Stomach (tissue), 4 donors: Measurements from ENCODE around the gene PHLDB1.

Experiments used
- CTCF ChIP-seq, 7 experiments: fragments of 450-650 bp in 4 of 7; fragments of 200-600 bp in 3 of 7; sonication (generic) in 3 of 7; IDR thresholded peaks; one replicate each; pipeline ENCODE4 v1.5.1; 2016 to 2019; ENCODE audit warnings: antibody characterized with exemption in 7 of 7, control low read depth in 2 of 7, mild to moderate bottlenecking in 1 of 7
- POLR2AphosphoS5 ChIP-seq, 3 donors: sonication (generic); formaldehyde crosslinking; IDR thresholded peaks; one replicate each; pipeline ENCODE4 v1.6.1; 2016; ENCODE audit warnings: antibody characterized with exemption in 3 of 3

- no peak for TF ChIP-seq CTCF (IDR thresholded peaks at IDR 0.05)
- TF ChIP-seq POLR2AphosphoS5 (IDR thresholded peaks at IDR 0.05): no peak
Measured at GRCh38 chr11:118690553-118691304, 83.3 kb downstream of the PHLDB1 start.
